Inferior parietal cortex (tissue), 1 donor: Measurements from ENCODE around the gene TBC1D5.
A peak's percentile ranks its signal among the peaks of the same experiment; 100 is the strongest.
"Not testable (repeated sequence)": the region's sequence is repeated elsewhere in the genome, so short reads cannot be mapped to it uniquely, and the experiment has no call there.

Experiments
- DNase-seq: peaks from one replicate; pipeline ENCODE4 v3.0.0-alpha.2; 2016; ENCODE audit errors: extremely low spot score

TBC1D5 gene

DNA sequence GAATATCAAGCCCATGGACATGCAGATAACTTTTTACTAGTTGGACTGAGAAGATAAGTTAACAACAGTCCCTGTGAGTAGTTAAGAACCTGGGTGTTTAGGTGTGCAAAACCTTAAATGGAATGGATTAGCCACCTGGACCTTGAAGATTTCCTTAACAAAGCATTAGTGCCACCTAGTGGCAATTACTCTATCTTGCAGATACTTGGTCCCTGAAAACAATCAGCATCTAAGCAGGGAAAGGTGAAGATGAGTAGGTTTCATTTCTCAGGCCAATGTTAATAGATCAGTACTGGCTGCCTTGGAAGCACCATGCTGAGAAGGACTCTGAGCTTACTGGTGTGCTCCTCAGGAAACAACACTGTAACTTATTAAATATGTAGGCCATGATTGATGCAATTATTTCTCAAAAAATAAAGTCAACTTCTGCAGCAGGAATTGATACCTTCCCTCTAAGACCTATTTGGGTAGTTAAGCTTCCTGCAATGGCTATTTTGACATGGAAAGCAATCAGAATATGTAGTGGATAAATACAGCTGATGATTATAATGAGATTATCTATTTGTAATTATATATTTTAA is 329.4 kb downstream of the TBC1D5 start:
- peak; percentile 70 for DNase-seq

DNA sequence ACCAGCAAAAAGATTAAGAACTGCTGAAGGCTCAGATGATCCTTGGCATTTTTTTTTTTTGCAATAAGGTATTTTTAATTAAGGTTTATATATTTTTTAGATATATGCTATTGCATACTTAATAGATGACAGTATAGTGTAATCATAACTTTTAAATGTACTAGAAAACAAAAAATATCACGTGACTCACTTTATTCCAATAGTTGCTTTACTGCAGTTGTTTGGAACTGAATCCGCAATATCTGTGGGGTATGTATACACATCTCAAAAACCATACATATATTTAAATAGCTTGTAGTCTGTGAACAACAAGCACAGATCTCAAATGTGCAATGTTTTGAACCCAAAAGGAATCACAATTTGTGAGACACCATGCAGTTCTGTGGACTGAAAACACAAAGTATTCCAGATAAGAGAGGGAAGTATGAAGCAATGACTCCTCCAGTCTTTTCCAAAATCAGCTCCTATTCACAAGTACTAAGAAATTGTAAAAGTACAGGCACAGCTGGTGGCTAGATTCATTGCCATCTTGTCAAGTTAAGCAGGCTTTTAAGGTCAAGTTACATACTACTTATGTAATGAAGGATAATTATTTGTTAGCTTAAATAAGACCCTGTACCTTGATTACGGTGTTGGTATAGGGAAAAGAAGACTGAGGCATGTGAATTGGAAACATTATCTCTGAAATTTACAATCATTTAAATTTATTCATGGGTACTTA is 331.1 kb downstream of the TBC1D5 start:
- peak; percentile 22 for DNase-seq

DNA sequence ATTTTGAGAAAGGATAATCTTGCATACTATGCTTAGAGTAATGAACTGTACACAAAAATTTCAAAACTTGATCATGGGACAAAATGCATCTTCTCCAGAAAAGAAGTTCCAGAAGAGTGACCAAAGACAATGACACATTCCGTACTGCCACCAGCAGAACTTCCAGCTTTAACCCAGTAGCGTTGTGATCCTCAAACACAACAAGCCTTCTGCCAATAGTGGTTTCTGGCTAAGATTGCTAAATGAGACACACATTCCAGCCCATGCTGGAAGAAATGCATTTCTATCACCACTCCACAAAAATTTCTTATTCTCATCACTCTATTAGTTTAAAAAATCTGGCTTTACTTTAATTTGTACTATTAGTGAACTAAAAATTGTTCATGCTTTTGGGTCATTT is 334.9 kb downstream of the TBC1D5 start:
- DNase-seq: no peak

DNA sequence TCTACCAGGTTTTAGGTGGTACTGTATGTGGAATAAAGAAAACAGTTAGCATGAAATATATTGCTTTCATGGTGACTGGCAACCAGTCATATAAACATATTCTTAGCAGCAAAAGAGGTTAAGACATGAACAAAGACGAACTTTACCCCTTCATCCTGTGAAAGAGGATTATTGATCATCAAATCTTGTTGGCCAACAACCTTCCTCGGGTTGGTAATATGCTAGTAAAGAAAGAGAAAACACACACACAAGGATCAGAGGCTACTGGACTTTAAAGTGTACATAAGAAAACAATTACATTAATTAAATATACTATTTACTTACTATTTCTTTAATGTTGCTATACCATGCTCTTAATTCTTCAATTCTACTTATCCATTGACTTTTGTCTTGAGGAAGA is 337.9 kb downstream of the TBC1D5 start:
- no peak for DNase-seq

DNA sequence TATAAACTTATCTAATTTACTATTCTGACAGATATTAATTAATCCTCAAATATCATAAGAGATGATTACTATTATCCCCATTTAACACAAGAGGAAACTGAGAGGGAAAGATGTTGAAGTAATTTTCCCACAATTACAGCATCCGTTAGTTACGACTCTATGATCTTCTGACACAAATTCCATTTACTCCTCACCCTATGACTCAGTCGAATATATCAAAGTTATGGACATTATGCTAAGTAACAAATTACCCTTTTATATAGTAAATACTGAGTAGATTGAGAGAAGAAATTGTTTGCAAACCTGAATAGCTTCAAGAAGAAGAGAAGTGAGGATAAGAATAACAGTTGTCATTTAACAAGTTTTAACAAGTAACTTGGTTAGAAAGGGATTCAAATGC is 340.0 kb downstream of the TBC1D5 start:
- DNase-seq: no peak

DNA sequence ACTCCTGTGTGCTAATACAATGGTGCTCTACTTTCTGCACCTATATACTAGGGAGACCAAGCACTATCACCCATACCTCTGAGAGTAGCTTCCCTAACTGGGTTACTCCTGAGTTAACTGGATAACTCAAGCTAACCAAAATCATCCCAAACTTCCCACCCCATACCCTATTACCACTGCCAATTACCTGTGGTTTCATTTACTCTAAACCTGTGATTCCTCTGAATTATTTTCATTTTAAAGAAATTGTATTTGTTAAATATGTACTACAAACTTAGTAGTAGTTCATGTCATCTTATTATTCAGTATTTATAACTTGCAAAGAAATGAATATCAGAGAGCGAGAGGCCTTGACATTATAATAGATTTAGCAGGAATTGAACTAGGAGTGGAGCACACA is 340.5 kb downstream of the TBC1D5 start:
- DNase-seq: no peak

DNA sequence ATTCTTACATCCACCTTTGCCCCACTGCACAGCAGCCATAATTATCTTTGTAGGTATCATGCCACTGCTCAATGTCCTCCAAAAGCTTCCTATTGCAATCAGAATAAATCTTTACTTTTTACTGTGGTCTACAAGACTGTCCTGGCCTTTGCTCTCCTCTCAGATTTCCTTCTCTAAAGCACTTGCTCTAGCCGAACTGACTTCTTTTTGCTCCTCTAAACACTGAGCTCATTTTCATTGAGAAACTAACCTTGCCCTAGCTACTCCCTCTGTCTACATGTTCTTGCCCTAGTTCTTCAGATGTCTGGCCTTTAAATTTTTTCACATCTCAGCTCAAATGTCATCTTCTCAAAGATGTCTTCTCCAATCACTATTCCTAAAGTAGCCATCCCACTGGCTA is 342.8 kb downstream of the TBC1D5 start:
- DNase-seq: no peak

DNA sequence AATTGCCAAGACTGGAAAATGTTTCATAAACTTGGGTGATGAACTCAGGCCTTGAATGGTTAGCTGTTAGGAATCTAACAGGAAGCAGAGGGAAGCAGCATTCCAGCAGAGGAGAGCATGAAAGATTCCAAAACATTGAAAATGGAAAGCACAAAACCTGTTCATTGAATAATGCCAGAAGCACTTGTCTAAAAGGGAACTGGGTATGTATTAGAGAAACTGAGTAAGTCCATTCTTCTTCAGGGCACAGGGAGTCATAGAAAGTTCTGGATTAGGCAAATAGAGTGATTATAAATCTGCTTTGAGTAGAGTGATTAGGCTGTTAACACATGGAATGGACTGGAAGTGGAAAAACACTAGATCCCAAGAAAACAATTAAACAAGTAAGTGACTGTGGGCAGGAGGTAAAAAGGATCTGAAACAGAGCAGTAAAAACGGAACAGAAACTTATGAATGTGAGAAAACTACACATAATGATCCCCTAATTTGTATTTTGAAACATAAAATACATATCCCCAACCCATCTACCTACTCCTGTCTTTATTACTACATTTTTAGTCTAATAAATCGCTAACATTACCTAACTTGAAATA is 343.4 kb downstream of the TBC1D5 start:
- DNase-seq: no peak

DNA sequence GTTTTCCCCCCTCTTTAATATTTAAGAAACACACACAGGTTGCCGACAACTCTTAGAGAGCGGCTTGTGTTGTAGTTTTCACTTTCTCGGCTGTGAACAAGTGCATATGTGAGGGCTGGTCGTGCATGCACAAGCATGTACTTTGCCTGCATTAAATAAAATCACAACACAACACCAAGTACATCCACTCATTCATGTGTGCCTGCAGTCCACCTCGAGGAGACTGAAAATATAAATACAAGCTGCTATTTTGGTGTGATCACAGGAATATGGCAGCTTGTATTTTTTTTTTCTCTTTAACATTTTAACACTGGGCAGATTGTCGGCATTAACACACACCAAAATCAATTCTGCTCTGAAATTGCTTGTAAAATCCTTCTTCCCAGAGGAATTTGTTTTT is 346.4 kb downstream of the TBC1D5 start:
- DNase-seq: no peak

DNA sequence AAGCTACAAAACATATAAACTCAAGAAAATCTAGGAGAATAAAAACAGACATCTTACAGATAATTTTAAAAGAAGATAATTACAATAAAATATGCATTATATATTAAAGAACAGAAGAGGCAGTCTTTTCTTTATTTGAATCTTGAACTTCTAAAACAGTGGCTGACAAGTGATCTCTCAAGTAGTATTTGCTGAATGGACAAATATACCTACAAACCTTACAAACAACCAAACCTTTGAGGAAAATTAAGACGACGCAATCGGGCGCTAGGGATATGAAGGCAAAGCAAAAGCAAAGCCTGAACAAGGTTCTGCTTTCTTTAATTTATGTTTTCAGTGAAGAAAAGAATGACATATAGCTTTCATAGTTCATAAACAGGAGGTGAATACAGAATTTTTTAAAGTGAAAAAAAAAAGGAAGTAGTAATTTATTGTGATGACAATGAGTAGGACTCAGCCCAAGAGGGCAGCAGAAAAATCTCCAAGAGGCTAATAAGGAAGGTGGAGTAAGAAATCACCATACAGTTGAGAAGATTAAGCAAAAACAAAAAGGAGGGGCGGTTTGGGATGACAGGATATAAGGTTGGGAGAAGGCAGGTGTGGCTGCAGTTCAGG is 347.8 kb downstream of the TBC1D5 start:
- DNase-seq: no peak

DNA sequence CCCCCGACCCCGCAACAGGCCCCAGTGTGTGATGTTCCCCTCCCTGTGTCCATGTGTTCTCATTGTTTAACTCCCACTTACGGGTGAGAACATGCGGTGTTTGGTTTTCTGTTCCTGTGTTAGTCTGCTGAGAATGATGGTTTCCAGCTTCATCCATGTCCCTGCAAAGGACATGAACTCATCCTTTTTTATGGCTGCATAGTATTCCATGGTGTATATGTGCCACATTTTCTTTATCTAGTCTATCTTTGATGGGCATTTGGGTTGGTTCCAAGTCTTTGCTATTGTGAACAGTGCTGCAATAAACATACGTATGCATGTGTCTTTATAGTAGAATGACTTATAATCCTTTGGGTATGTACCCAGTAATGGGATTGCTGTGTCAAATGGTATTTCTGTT is 349.9 kb downstream of the TBC1D5 start:
- not testable (repeated sequence) for DNase-seq

DNA sequence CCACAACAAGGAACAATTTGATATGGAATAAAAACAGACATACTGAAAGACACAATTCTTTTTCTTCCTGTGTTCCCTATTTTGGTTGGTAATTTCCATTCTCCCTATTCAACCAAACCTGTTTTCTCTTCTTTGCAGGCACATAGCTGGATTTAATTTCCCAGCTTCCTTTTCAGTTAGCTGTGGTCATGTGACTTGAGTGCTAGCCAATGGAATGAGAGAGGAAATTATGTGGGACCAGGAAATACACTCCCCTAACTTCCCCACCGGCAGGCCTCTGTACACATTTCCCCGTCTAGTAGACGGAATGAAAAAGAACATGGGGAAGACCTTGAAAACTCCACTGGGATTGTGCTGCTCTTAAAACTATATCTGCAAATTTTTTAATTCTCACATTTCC is 351.6 kb downstream of the TBC1D5 start:
- DNase-seq: no peak

DNA sequence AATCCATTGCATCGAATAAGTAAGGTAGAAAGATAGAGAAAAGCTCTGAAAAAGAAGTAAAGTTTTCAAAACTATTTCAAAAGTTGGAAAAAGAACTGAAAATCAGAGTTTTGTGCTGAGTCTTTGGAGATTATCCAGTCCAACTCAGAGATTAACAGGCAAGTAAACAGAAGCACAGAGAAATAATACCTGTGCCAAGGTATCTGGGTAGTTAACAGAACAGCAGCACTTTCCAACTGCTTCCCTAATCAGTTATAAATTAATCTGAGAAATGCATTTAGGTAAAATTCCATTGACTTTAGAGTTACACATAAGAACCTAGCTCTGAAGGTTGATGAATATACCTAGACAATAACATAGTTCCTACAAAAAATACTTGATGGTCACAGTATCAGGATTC is 355.3 kb downstream of the TBC1D5 start:
- no peak for DNase-seq

DNA sequence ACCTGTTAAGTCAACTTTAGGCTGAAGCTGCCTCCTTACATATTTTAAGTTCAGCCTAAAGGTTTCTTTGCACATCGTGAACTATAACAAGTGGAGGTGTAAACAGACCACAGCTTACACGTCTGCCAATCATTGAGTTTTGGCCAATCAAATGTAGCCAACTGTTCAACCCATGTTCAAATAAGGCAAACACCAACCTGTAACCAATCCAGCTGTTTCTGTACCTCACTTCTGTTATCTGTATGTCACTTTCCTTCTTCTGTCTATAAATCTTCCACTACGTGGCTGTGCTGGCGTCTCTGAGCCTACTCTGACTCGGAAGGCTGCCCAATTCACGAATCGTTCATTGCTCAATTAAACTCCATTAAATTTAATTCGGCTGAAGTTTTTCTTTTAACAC is 356.0 kb downstream of the TBC1D5 start:
- no peak for DNase-seq

DNA sequence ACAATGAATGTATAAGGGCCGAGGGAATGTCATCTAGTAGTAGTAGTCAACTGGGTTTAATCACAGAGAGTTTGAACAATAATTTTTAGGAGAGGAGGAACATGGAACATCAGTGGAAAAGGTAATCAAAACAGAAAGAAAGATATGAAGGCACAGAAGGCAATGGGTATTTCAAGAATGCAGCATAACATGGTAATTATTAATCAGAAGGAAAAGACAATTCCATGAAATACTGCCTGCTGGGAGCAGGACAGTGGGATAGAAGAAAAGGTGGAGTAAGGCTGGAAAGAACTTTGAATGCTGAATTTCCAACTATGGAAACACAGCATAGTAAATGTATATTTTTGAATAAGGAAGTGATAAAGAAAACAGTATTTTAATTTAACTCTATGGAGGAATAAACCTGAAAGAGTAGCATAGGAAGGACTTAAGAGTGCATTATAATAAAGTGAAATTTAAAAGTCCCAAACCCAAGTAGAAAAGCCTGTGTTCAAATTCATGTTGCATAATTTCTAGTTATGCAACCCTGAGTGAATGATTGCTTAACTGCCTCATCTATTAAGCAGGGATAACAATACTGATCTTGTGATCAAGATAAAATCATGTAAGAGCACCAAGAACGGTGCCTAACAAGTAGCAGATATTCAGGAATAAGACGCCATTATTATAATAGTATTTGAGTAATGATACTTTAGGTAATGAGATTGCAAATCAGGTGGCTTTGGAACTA is 357.7 kb downstream of the TBC1D5 start:
- no peak for DNase-seq

DNA sequence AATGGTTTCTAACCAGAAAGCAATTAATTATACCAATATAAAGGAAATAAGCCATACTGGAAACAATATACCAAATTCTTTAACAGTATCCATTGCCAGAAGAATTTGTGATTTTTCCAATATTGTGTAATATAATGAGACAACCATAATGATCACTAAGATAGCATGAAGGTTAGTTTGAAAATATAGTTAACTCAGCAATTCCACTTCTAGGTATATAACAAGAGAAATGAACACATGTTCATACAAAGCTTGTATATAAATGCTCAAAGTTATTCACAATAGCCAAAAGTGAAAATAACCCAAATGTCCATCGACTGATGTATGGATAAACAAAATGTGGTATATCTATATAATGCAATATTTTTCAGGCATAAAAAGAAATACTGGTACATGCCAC is 369.1 kb downstream of the TBC1D5 start:
- DNase-seq: no peak

DNA sequence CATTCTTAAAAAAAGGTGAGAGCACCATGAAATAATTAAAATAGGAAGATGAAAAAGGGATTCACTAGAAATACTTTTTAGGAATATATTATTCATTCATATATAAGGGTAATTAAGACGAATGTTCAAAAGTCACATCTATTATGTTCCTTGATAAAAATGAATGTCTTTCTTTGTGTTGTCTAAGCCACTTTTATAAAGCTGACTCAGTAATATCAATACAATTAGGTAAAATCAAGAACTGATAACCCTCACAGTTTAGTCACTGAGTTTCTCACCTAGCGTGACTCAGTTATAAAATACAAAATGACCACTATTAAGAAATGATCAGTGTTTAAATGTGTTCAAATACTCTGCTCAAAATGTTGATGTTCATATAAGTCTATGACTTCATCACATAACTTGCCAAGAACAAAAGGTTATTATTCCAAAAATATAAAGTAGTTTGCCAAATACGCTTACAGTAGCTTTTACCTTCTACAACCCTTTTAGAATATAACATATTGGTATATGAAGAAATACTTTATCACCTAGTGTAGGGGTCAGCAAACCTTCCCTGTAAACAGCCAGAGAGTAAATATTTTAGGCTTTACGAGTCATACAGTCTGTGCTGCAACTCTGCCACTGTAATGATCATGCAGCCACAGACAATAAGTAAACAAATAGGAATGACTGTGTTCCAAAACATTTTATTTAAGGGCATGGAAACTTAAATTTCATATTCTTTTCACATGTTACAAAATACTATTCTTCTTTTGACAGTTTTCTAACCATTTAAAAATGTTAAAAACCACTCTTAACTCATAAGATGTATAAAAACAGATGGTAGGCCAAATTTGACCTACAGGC is 369.8 kb downstream of the TBC1D5 start:
- DNase-seq: no peak

DNA sequence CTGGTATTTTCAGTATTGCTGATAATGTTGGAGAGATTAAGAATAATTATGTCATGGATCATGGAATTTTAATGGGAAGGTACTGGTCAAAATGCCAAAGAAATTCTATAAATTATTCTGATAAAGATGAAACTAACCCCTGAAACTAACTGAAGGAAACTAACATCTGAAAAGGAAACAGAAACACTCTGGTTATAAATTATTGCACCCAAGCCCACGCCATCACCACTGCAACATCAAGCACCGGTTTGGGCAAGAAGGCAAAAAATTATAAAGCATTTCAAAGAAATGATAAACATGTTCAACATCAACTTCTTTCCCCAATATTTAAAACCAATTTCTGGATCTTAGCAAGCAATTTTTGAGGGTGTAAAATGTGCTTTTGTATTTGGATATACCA is 372.5 kb downstream of the TBC1D5 start:
- DNase-seq: no peak

DNA sequence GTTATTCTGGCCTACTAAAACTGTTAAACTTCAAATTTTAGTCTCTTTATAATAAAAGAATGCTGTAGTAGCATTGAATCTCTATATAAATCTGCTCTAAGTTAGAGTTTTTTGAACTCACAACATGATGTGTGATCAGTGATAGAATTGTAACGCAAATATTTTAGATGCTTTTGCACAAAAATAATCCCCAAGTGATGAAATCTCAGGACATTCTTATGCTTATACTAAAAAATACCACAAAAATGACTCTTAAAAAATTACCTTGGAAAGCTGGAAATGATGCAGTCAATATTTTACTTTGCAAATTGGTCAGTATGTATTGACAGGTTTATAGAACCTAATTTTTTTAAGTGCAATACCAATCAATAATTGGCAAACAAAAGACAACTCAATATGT is 375.3 kb downstream of the TBC1D5 start:
- no peak for DNase-seq

DNA sequence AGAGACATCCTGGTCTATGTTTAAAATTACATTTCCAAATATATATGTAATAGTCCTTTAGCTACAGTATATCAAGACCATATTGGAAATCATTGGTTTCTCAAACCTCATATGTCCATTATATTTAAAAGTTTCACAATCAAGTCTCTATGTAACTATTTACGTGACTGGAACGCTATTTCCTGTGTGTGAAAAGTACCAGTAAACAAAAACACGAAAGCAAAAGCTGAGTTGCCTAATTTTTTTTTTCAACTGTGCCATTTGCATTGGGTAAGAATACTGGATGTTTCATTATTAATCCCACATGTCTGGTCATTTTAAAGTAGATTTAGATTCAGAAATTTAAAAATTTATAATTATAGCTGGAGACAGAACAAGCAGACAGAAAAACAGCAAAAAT is 381.4 kb downstream of the TBC1D5 start:
- DNase-seq: no peak

DNA sequence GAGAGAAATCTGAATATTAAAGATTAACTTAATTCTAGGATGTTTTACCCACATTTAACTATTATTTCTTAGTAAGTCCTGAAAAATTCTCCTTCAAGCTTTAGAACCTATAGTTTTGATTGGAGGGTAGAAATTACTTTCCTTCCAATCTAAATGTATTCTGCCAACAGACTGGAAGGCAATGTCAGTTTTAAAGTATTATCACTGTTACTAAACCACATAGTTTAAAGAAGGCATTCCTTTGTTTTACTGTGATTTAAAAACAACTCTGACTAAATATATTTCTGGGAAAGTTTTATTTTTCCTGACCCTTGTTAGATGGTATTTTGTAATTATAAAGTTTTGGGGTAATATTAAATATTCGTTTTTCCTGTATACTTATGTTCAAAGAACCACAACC is 382.5 kb downstream of the TBC1D5 start:
- DNase-seq: no peak
